Smooth muscle cell (in vitro differentiated cells): Measurements from ENCODE around the gene CDK11B. TPM values are rescaled to one million over a fixed set of nuclear protein-coding genes. Genes with fewer than 3 reads are reported as not detected.
A peak's percentile ranks its signal among the peaks of the same experiment; 100 is the strongest.

Experiments used
- DNase-seq: peaks from one replicate; lab custom pipeline; 2025; ENCODE audit not compliant: unreplicated experiment; lab: John Stamatoyannopoulos, UW
- H2AFZ ChIP-seq: fragments of 200-600 bp; sonication (generic); 2 replicates; pipeline ENCODE4 v1.6.0; 2016; ENCODE audit warnings: antibody characterized with exemption, low read depth, mild to moderate bottlenecking
- H3F3A ChIP-seq: fragments of 200-600 bp; sonication (generic); 2 replicates; pipeline ENCODE4 v1.6.0; 2017; ENCODE audit warnings: antibody characterized with exemption, low read depth
- H3K27ac ChIP-seq: fragments of 200-600 bp; sonication (generic); 2 replicates; pipeline ENCODE4 v1.5.1; 2016; ENCODE audit warnings: low read depth, mild to moderate bottlenecking
- H3K27me3 ChIP-seq: fragments of 200-600 bp; sonication (generic); 2 replicates; pipeline ENCODE4 v1.6.1; 2016; ENCODE audit warnings: low read depth, mild to moderate bottlenecking
- H3K36me3 ChIP-seq: fragments of 200-600 bp; sonication (generic); 2 replicates; pipeline ENCODE4 v1.5.1; 2016; ENCODE audit warnings: low read depth
- H3K4me1 ChIP-seq: fragments of 200-600 bp; sonication (generic); 2 replicates; pipeline ENCODE4 v1.5.1; 2016; ENCODE audit warnings: low read depth
- H3K4me2 ChIP-seq: fragments of 200-600 bp; sonication (generic); 2 replicates; pipeline ENCODE4 v1.6.0; 2016; ENCODE audit warnings: mild to moderate bottlenecking
- H3K4me3 ChIP-seq: fragments of 200-600 bp; sonication (generic); 2 replicates; pipeline ENCODE4 v1.5.1; 2016; ENCODE audit warnings: mild to moderate bottlenecking
- H3K79me2 ChIP-seq: fragments of 200-600 bp; sonication (generic); 2 replicates; pipeline ENCODE4 v1.6.0; 2016; ENCODE audit warnings: low read depth, mild to moderate bottlenecking
- H3K9ac ChIP-seq: fragments of 200-600 bp; sonication (generic); 2 replicates; pipeline ENCODE4 v1.6.0; 2016; ENCODE audit warnings: low read depth
- H3K9me3 ChIP-seq: fragments of 200-600 bp; sonication (generic); replicated peaks from 2 replicates; pipeline ENCODE4 v1.5.1; 2016; ENCODE audit warnings: low read depth
- H4K20me1 ChIP-seq: fragments of 200-600 bp; sonication (generic); 2 replicates; pipeline ENCODE4 v1.6.0; 2016; ENCODE audit warnings: low read depth
- WGBS: methylation state at CpG from one replicate; pipeline ENCODE4 v1.1.7; 2016; ENCODE audit warnings: low lambda C conversion rate; 5-methylcytosine and 5-hydroxymethylcytosine counted together
- polyA plus RNA-seq: library from polyadenylated mRNA; unstranded; fragments of >200 nt; fragmentation: Nextera tagmentation; extraction: Ambion mirVana; gene quantifications from 2 replicates; pipeline ENCODE4 v1.2.1, GENCODE V29; 2016
- total RNA-seq: library from RNA; depleted of rRNA; stranded (reverse); fragments of >200 nt; gene quantifications from 2 replicates; pipeline ENCODE4 v1.2.3, GENCODE V29; 2014
- TF ChIP-seq, protein P1 (sequence below): fragments of 200-600 bp; sonication (generic); IDR thresholded peaks from 2 replicates; pipeline ENCODE4 v1.5.1; 2017; ENCODE audit warnings: borderline replicate concordance, mild to moderate bottlenecking, antibody characterized with exemption; ENCODE audit not compliant: insufficient read depth, poor library complexity, severe bottlenecking

The CDK11B gene
- total and polyA plus RNA-seq, 2 experiments from 2014 or later, result 13.7 to 15.6 TPM

DNA sequence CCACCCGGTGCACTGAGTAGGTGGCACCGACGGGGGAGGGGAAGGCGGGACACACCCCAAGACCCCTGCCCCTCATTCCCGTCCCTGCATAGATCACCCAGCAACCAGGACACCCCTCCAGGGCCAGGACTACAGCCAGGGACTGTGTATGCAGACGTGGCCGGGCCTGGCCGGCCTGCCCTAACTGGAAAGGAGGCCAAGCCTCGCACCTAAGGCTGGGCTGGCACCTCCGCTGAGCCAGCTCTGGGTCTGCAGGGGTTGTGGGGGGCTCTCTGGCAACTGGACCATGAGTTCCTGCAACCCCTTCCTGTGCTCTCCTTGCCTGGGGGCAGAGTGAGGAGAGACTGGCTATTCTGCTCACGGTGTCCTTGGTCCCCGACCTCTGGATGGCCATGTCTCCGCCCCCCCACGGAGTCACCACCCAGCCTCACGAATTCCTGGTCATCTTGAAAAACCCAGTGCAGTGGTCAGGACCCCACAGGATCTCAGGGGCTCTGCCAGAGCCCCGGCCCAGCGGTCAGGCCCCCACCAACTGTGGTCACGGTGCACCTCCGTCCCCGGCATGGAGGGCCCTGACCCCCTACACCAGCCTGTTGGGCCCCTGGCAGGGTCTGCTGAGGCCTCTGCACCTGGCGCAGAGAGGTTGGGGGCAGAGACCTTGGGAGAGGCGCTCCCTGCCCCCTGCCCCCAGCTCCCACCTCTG, 57.8 kb downstream of the CDK11B start:
- Histone ChIP-seq H3K27ac (no peak overlapping the region), H3K9ac (no peak overlapping the region), H4K20me1 (no peaks in the 10 kb centered on the region), H3F3A (no peaks in the 10 kb centered on the region), H3K9me3 (no peaks in the 10 kb centered on the region), H3K79me2 (no peaks in the 10 kb centered on the region), H3K4me2 (peak overlapping the region; percentile 89), H3K4me3 (peak overlapping the region; percentile 46), H3K4me1 (no peaks in the 10 kb centered on the region), H2AFZ (no peak overlapping the region), H3K27me3 (peaks cover 50% of the 10 kb centered on the region), H3K36me3 (no peaks in the 10 kb centered on the region)
- no peak for DNase-seq
- TF ChIP-seq, protein P1, sequence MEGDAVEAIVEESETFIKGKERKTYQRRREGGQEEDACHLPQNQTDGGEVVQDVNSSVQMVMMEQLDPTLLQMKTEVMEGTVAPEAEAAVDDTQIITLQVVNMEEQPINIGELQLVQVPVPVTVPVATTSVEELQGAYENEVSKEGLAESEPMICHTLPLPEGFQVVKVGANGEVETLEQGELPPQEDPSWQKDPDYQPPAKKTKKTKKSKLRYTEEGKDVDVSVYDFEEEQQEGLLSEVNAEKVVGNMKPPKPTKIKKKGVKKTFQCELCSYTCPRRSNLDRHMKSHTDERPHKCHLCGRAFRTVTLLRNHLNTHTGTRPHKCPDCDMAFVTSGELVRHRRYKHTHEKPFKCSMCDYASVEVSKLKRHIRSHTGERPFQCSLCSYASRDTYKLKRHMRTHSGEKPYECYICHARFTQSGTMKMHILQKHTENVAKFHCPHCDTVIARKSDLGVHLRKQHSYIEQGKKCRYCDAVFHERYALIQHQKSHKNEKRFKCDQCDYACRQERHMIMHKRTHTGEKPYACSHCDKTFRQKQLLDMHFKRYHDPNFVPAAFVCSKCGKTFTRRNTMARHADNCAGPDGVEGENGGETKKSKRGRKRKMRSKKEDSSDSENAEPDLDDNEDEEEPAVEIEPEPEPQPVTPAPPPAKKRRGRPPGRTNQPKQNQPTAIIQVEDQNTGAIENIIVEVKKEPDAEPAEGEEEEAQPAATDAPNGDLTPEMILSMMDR, result no peak
- 79% methylated on average over 18 of the region's 22 CpGs for WGBS

DNA sequence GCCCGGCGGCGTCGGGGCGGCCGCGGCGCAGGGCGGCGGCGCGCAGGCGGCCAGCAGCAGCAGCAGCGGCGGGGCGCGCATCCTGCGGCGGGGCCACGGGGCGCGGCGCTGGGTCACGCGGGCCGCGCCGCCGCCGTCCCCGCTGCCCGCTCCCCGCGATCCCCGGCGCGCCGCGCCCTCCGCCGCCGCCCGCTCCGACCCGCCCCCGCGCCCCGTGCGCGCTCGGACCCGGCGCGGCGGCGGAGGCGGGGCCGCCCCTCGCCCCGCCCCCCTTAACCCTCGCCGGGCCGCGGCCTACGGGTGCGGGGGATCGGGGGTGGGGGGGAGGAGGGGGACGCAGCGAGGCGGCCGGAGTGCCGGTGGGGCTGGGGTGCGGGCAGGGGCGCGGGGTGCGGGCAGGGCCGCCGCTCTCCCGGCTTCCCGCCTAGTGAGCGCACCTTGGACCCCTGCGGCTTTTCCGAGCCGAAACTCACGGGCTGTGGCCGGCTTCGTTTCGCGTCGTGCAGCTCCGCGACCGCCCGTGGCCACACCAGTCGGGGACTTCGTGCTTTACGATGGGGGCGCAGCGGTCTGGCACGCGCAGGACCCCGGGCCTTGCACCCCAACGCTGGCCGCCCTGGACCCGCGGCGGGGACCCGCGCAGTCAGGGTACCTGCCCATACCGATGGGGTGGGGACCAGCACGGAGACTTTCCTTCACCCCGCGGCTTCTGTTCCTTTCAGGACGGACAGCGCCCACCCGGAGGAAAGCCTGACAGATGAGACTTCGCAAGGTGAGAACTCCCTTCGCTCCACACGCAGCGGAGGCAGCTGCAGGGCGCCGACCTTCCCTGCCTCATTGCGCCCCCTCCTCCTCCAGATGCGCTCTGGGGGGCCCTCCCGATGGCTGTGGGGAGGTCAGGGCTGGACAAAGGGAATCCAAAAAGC, 58.6 kb downstream of the CDK11B start, which contains the start of gene FNDC10:
FNDC10 (minus strand) TSS at position 201 of the 926 bp plus-strand sequence; CDS start at position 81, 120 bp downstream.
- Histone ChIP-seq H2AFZ (no peak within 1 kb of the TSS), H3K9me3 (no peaks in the 10 kb centered on the region), H3F3A (no peaks in the 10 kb centered on the region)

GRCh38 chr1:1599030-1599934, 59.5 kb downstream of the CDK11B start:
- Histone ChIP-seq H3K9me3 (no peaks in the 10 kb centered on the region), H3K27me3 (peaks cover 57% of the 10 kb centered on the region), H3K9ac (no peak overlapping the region), H4K20me1 (no peaks in the 10 kb centered on the region), H3K4me3 (peak overlapping the region; percentile 35), H2AFZ (no peak overlapping the region), H3K36me3 (no peaks in the 10 kb centered on the region), H3K79me2 (no peaks in the 10 kb centered on the region), H3F3A (no peaks in the 10 kb centered on the region), H3K27ac (no peak overlapping the region), H3K4me1 (no peaks in the 10 kb centered on the region), H3K4me2 (peak overlapping the region; percentile 76)
- no peak for DNase-seq
- TF ChIP-seq, protein P1, result no peak
- 15% methylated on average over 70 of the region's 111 CpGs for WGBS

More for the DNA sequence above, 58.6 kb downstream of the CDK11B start, which contains the start of gene FNDC10:
- no peaks in the 10 kb centered on the region for H4K20me1 ChIP-seq
- H3K9ac ChIP-seq, result no peak within 1 kb of the TSS
- WGBS, result 10% methylated on average over 57 of the region's 125 CpGs
- H3K79me2 ChIP-seq, result no peaks in the 10 kb centered on the region
- no peaks in the 10 kb centered on the region for H3K4me1 ChIP-seq
- H3K4me3 ChIP-seq, result peak within 1 kb of the TSS; percentile 46
- H3K27ac ChIP-seq, result no peak within 1 kb of the TSS
- DNase-seq, result no peak
- no peaks in the 10 kb centered on the region for H3K36me3 ChIP-seq
- TF ChIP-seq, protein P1, result no peak
- H3K27me3 ChIP-seq, result peaks cover 53% of the 10 kb centered on the region
- H3K4me2 ChIP-seq, result peak within 1 kb of the TSS; percentile 89
